Adrenal gland (tissue), 5 donors: ENCODE results near the gene SEC14L5.

Experiments
- CTCF ChIP-seq, 6 experiments: fragments of 450-650 bp in 4 of 6; fragments of 200-600 bp in 2 of 6; sonication (generic) in 1 of 6; IDR thresholded peaks; 1 replicate in 5 of 6; 2 replicates in 1 of 6; pipeline versions ENCODE4 v1.5.1 to v1.8.0; 2016 to 2021; ENCODE audit warnings: antibody characterized with exemption in 6 of 6, mild to moderate bottlenecking in 2 of 6, moderate library complexity in 1 of 6
- POLR2A ChIP-seq, 2 donors: fragments of 450-650 bp; IDR thresholded peaks; one replicate each; pipeline ENCODE4 v1.6.1; 2017; ENCODE audit warnings: antibody characterized with exemption in 2 of 2, mild to moderate bottlenecking in 2 of 2, moderate library complexity in 1 of 2
- donor health status: DM: no; HTN: no; CAD: no.

GRCh38 chr16:4922721-4923342, 35.3 kb upstream of the SEC14L5 start:
- no peak for TF ChIP-seq CTCF (IDR thresholded peaks at IDR 0.05)
- TF ChIP-seq POLR2A (IDR thresholded peaks at IDR 0.05), result no peak
